Ishikawa (cell line): ENCODE results near the gene PADI1.

Experiments used
- CEBPB ChIP-seq: IDR thresholded peaks from 2 replicates; pipeline ENCODE4 v1.6.1; 2012
- CREB1 ChIP-seq: IDR thresholded peaks from 2 replicates; pipeline ENCODE4 v1.6.1; 2012; ENCODE audit warnings: low read depth
- EGR1 ChIP-seq: IDR thresholded peaks from 2 replicates; pipeline ENCODE4 v1.6.1; 2012
- EP300 ChIP-seq: IDR thresholded peaks from 2 replicates; pipeline ENCODE4 v1.6.1; 2012; ENCODE audit warnings: borderline replicate concordance
- FOXM1 ChIP-seq: IDR thresholded peaks from 2 replicates; pipeline ENCODE4 v1.6.1; 2012; ENCODE audit warnings: low read depth, borderline replicate concordance
- MAX ChIP-seq: IDR thresholded peaks from 2 replicates; pipeline ENCODE4 v1.6.1; 2012
- NFIC ChIP-seq: IDR thresholded peaks from 2 replicates; pipeline ENCODE4 v1.6.1; 2012
- RAD21 ChIP-seq: IDR thresholded peaks from 2 replicates; pipeline ENCODE4 v1.6.1; 2012; ENCODE audit warnings: low read depth
- TAF1 ChIP-seq: IDR thresholded peaks from 2 replicates; pipeline ENCODE4 v1.6.1; 2012; ENCODE audit warnings: low read depth, mild to moderate bottlenecking
- TCF12 ChIP-seq: IDR thresholded peaks from 2 replicates; pipeline ENCODE4 v1.6.1; 2012; ENCODE audit warnings: low read depth
- TEAD4 ChIP-seq: IDR thresholded peaks from 2 replicates; pipeline ENCODE4 v1.6.1; 2012
- YY1 ChIP-seq: IDR thresholded peaks from 2 replicates; pipeline ENCODE4 v1.6.1; 2012; ENCODE audit warnings: low read depth
- ZBTB7A ChIP-seq: IDR thresholded peaks from 2 replicates; pipeline ENCODE4 v1.6.1; 2012; ENCODE audit warnings: low read depth
- TF ChIP-seq, protein P1 (sequence below): IDR thresholded peaks from 2 replicates; pipeline ENCODE4 v1.6.1; 2012
- TF ChIP-seq, protein P2 (sequence below): IDR thresholded peaks from 2 replicates; pipeline ENCODE4 v1.6.1; 2012; ENCODE audit warnings: low read depth, mild to moderate bottlenecking

The PADI1 gene

DNA sequence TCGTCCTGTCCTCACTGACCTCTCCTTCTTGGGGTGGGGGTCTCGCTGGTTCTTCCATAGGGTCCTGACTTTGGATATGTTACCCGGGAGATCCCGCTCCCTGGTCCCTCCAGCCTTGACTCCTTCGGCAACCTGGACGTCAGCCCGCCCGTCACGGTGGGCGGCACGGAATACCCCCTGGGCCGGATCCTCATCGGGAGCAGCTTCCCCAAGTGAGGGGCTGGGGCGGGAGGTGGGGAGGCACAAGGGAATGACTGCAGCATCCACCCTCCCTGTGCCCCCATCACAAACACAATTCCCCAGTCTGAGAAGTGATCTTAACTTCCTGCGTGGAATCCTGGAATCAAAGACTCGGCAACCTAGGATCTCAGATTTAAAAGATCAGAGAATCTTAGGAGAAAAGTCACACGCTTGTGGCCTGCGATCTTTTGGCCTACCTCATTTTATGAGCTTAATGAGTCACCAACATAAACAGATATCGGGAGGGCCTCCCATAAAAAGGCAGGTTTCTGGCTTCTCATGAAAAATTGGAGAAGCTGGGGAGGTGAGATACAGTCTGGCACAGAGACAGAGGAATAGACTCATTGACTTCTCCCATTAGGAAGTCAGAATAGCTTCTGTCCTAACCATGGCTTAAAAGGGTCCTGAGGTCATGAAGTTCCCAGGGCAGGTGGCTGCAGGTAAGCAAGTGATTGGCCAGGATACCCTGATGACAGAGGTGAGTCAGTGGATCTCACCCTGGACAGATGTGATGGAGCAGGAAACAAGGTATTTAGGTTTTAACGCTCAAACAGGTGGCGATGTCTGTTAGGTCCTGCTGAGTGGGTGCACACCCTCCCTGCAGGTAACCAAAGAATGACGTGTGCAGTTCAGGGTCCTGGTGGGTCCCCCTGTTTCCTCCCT lies 28.1 kb downstream of the PADI1 start:
- TF ChIP-seq MAX (no peak), NFIC (peak; percentile 55; the same call in 1 of the 2 replicates), EGR1 (no peak), TEAD4 (no peak), ZBTB7A (0 out of 2 replicates have a peak, but pooled peaks have one; percentile 72), CREB1 (0 out of 2 replicates have a peak, but pooled peaks have one; percentile 60), EP300 (0 out of 2 replicates have a peak, but pooled peaks have one; percentile 1), TCF12 (no peak), RAD21 (no peak)
- TF ChIP-seq, protein P1, sequence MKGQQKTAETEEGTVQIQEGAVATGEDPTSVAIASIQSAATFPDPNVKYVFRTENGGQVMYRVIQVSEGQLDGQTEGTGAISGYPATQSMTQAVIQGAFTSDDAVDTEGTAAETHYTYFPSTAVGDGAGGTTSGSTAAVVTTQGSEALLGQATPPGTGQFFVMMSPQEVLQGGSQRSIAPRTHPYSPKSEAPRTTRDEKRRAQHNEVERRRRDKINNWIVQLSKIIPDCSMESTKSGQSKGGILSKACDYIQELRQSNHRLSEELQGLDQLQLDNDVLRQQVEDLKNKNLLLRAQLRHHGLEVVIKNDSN: peak; percentile 50

DNA sequence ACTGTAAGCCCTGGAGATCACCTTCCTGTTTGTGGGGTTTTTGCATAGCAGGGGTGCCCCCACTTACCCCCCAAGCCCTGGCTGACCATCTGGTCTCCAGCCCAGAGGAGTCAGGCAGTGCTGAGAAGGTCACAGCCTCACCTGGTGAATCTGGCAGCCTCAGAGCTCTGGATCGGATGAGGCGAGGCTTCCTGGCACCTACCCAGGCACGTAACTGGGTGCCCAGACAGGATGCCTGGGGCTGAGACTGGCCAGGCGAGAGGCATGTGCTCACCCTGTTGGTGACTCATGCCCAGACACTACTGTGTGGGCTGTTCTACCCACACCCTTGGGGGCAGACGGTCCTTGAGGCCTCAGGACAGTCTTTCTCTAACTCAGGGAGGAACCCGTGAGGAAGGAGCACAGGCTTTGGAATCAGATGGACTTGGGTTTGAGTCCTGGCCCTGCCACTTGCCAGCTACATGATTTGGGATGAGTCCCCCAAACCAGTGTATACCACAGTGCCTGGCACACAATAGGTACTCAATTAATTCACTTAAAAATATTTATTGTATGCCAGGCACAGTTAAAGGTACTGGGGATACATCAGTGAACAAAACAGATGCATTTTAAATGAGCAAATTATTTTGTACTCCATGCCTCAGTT lies 28.9 kb downstream of the PADI1 start:
- TF ChIP-seq EP300: peak; percentile 98
- TF ChIP-seq TAF1: 0 out of 2 replicates have a peak, but pooled peaks have one; percentile 6
- peak; percentile 44; the same call in 1 of the 2 replicates for TF ChIP-seq ZBTB7A
- TF ChIP-seq NFIC: peak; percentile 98
- no peak; the same call in 1 of the 2 replicates for TF ChIP-seq CEBPB
- TF ChIP-seq, protein P2, sequence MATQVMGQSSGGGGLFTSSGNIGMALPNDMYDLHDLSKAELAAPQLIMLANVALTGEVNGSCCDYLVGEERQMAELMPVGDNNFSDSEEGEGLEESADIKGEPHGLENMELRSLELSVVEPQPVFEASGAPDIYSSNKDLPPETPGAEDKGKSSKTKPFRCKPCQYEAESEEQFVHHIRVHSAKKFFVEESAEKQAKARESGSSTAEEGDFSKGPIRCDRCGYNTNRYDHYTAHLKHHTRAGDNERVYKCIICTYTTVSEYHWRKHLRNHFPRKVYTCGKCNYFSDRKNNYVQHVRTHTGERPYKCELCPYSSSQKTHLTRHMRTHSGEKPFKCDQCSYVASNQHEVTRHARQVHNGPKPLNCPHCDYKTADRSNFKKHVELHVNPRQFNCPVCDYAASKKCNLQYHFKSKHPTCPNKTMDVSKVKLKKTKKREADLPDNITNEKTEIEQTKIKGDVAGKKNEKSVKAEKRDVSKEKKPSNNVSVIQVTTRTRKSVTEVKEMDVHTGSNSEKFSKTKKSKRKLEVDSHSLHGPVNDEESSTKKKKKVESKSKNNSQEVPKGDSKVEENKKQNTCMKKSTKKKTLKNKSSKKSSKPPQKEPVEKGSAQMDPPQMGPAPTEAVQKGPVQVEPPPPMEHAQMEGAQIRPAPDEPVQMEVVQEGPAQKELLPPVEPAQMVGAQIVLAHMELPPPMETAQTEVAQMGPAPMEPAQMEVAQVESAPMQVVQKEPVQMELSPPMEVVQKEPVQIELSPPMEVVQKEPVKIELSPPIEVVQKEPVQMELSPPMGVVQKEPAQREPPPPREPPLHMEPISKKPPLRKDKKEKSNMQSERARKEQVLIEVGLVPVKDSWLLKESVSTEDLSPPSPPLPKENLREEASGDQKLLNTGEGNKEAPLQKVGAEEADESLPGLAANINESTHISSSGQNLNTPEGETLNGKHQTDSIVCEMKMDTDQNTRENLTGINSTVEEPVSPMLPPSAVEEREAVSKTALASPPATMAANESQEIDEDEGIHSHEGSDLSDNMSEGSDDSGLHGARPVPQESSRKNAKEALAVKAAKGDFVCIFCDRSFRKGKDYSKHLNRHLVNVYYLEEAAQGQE: no peak; the same call in 1 of the 2 replicates
- TF ChIP-seq TCF12: peak; percentile 99
- TF ChIP-seq TEAD4: peak; percentile 94
- TF ChIP-seq, protein P1: peak; percentile 68
- TF ChIP-seq EGR1: peak; percentile 85
- peak; percentile 97 for TF ChIP-seq FOXM1
- peak; percentile 34; the same call in 1 of the 2 replicates for TF ChIP-seq YY1
- TF ChIP-seq MAX: peak; percentile 96
- no peak for TF ChIP-seq CREB1
- peak; percentile 46; the same call in 1 of the 2 replicates for TF ChIP-seq RAD21

DNA sequence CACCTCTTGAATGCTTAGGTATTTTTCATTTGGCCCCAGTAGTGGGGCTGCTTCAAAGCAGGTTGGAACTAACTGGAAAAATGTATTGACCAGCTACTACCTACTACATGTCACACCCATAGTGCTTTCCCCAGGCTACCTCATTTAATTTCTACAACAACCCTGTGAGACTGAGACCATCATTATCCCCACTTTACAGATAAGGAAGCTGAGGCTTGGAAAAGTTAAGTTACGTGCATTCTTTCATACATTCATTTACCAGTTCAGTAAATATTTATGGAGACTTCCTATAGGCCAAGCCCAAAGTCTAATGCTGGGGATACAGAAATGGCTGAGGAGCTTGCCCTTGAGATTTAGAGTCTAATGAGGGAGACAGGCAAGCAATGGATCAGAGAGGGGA lies 29.5 kb downstream of the PADI1 start:
- TF ChIP-seq FOXM1 (no peak), TAF1 (0 out of 2 replicates have a peak, but pooled peaks have one; percentile 3)

DNA sequence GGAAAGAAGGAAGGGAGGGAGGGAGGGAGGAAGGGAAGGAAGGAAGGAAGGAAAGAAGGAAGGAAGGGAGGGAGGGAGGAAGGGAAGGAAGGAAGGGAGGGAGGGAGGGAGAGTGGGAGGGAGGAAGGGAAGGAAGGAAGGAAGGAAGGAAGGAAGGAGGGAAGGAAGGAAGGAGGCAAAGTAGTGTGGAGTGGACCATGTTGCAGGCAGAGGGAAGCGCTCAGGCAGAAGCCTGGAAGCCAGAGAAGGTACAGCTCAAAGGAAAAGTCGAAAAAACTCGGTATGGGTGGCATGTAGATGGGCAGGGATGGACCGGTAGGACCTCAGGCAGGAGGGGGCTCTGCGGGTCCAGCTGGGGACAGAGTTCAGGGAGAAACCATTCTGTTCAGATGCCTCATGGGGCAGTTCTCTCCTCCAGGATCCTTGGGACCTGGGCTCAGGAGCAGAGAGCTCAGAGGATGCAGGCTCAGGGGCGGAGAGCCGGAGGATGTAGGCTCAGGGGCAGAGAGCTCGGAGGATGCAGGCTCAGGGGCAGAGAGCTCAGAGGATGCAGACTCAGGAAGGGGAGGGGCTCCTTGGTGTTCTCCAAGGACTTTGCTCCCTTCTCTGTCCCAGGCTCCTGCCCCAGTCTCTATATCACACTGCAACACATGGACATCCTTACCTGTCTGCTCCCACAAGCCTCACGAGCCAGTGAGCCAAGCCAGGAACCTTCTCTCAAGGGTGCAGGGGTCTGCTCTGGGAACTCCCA lies 30.4 kb downstream of the PADI1 start:
- no peak for TF ChIP-seq YY1
- TF ChIP-seq CEBPB: no peak
- TF ChIP-seq EGR1: no peak
- TF ChIP-seq CREB1: no peak
- TF ChIP-seq TEAD4: no peak
- TF ChIP-seq, protein P1: no peak
- no peak for TF ChIP-seq EP300
- TF ChIP-seq TAF1: no peak
- no peak for TF ChIP-seq RAD21
- TF ChIP-seq ZBTB7A: no peak
- no peak for TF ChIP-seq FOXM1
- TF ChIP-seq MAX: no peak
- TF ChIP-seq NFIC: no peak
- no peak for TF ChIP-seq TCF12
- TF ChIP-seq, protein P2: no peak
